H1 (cell line): Measurements from ENCODE around the gene TRAPPC12.

ENCODE experiments used
- EP300 ChIP-seq, 2 experiments: IDR thresholded peaks; 1 replicate in 1 of 2; 2 replicates in 1 of 2; pipeline ENCODE4 v1.6.1; 2011 to 2012; ENCODE audit warnings: low read depth in 2 of 2, low read length in 2 of 2, mild to moderate bottlenecking in 2 of 2, borderline replicate concordance in 1 of 2, inconsistent platforms in 1 of 2, moderate library complexity in 1 of 2
- EZH2 ChIP-seq: fragments of 200-600 bp; sonication (generic); IDR thresholded peaks from 2 replicates; pipeline ENCODE4 v1.7.1; 2012; ENCODE audit warnings: low read depth, mild to moderate bottlenecking, moderate library complexity, low read length, inconsistent platforms; ENCODE audit not compliant: severe bottlenecking
- GTF2F1 ChIP-seq: IDR thresholded peaks from 2 replicates; pipeline ENCODE4 v1.6.1; 2012; ENCODE audit warnings: low read depth, low read length, improper control_type of control experiment, borderline replicate concordance
- JUN ChIP-seq: IDR thresholded peaks from 2 replicates; pipeline ENCODE4 v1.6.1; 2011; ENCODE audit warnings: low read depth, mild to moderate bottlenecking, improper control_type of control experiment, low read length
- KDM1A ChIP-seq: fragments of 200-600, 300-600 bp; sonication (generic); IDR thresholded peaks from 2 replicates; pipeline ENCODE4 v1.7.1; 2016; ENCODE audit warnings: mild to moderate bottlenecking, low read length, borderline replicate concordance
- POLR2A ChIP-seq, 2 experiments: IDR thresholded peaks; 1 replicate in 1 of 2; 2 replicates in 1 of 2; pipeline ENCODE4 v1.6.1; 2011; ENCODE audit warnings: low read depth in 2 of 2, low read length in 2 of 2, mild to moderate bottlenecking in 2 of 2; ENCODE audit errors: control extremely low read depth in 1 of 2
- POLR2AphosphoS5 ChIP-seq: IDR thresholded peaks from 2 replicates; pipeline ENCODE4 v1.6.1; 2011; ENCODE audit warnings: low read depth, low read length
- RXRA ChIP-seq: IDR thresholded peaks from 2 replicates; pipeline ENCODE4 v1.6.1; 2011; ENCODE audit warnings: low read depth, mild to moderate bottlenecking, low read length, moderate library complexity; ENCODE audit not compliant: insufficient read depth

DNA sequence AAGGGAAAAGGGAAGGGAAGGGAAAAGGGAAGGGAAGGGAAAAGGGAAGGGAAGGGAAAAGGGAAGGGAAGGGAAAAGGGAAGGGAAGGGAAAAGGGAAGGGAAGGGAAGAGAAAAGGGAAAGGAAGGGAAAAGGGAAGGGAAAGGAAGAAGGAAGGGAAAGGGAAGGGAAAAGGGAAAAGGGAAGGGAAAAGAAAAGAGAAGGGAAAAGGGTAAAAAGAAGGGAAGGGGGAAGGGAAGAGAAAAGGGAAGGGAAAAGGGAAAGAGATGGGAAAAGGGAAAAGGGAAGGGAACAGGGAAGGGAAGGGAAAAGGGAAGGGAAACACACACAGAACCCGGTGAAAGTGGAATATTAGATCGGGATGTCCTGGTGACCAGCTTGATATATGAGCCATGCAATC is 42.6 kb upstream of the TRAPPC12 start:
- TF ChIP-seq POLR2A (IDR thresholded peaks at IDR 0.05; ENCODE audit: control extremely low read depth in 1 of 2, low read depth in 2 of 2, low read length in 2 of 2) (no peak), GTF2F1 (no peak), EP300 (IDR thresholded peaks at IDR 0.05; ENCODE audit: borderline replicate concordance in 1 of 2, low read depth in 2 of 2, low read length in 2 of 2) (no peak), JUN (no peak), RXRA (no peak), POLR2AphosphoS5 (no peak), KDM1A (no peak), EZH2 (no peak)
